MG63 (cell line): ENCODE data around the gene CEMIP. TPM values are rescaled to one million over a fixed set of nuclear protein-coding genes. Genes with fewer than 3 reads are reported as not detected.
"Not testable (repeated sequence)": the region's sequence is repeated elsewhere in the genome, so short reads cannot be mapped to it uniquely, and the experiment has no call there.

Experiments used
- DNase-seq: peaks from one replicate; pipeline ENCODE4 v3.0.0-alpha.2; 2020
- H3K27me3 ChIP-seq: fragments of 250-450 bp; sonication (Bioruptor Pico); 2 replicates; pipeline ENCODE4 v1.5.1; 2020; ENCODE audit warnings: mild to moderate bottlenecking, moderate library complexity
- H3K36me3 ChIP-seq: fragments of 250-450 bp; sonication (Bioruptor Pico); 2 replicates; pipeline ENCODE4 v1.5.1; 2020; ENCODE audit warnings: mild to moderate bottlenecking, moderate library complexity
- H3K4me3 ChIP-seq: fragments of 250-450 bp; sonication (Bioruptor Pico); 2 replicates; pipeline ENCODE4 v1.5.1; 2020; ENCODE audit warnings: mild to moderate bottlenecking, moderate library complexity
- H3K9me3 ChIP-seq: fragments of 250-450 bp; sonication (Bioruptor Pico); 2 replicates; pipeline ENCODE4 v1.5.1; 2020; ENCODE audit warnings: mild to moderate bottlenecking, moderate library complexity
- total RNA-seq: library from RNA; depleted of rRNA; stranded (reverse); fragments of >200 nt; shearing (Covaris generic); gene quantifications from 2 replicates; pipeline ENCODE4 v1.2.3, GENCODE V29; 2014; ENCODE audit warnings: low replicate concordance

Gene CEMIP
- total RNA-seq, 1 experiment from 2014 or later, result 8.0 TPM

DNA sequence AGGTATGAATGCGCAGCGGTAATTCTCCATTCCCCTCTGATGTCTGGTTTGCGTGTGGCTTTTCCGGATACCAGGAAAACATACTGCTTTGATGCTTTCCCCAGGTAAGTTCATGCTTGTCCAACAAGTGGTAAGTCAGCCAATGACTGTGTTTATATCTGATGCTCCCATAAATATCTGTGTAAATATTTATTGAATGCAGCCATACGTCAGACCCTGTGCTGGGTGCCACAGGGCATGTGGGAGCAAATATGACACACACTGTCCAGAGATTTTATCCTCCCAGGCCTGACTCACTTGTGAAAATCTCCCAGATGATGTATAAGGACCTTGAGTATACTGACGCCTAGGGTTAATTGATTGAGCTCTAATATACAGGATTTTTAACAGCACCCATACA lies 29.6 kb upstream of the CEMIP start:
- DNase-seq, result no peak
- Histone ChIP-seq H3K36me3 (peaks cover 11% of the 10 kb centered on the region), H3K9me3 (no peaks in the 10 kb centered on the region), H3K27me3 (no peaks in the 10 kb centered on the region), H3K4me3 (no peak overlapping the region)

- peaks cover 12% of the 10 kb centered on the region for H3K36me3 ChIP-seq
- no peaks in the 10 kb centered on the region for H3K27me3 ChIP-seq
- no peak for DNase-seq
- H3K9me3 ChIP-seq, result no peaks in the 10 kb centered on the region
- H3K4me3 ChIP-seq, result no peak overlapping the region
These were observed 28.6 kb upstream of the CEMIP start for GRCh38 chr15:80750575-80750974.

DNA sequence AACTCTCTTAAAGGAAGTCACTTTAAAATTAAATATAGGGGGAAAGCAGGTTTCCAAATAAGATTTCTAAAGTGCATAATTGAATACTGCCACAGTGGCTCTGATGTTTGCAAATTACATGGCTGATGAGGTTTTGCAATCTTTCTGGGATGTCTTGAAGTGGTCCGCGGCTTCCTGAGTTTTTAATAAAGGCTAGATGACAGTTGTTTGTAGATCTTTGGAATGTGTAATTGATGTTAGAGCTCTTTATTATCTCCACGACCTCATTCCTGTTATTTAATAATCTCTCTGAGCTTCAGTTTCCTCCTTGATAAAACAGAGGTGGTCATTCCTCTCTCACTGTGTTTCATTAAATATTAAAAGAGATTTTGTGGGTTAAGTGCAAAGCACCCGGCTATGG lies 27.0 kb upstream of the CEMIP start:
- Histone ChIP-seq H3K9me3 (no peaks in the 10 kb centered on the region), H3K4me3 (no peak overlapping the region), H3K36me3 (peaks cover 12% of the 10 kb centered on the region), H3K27me3 (no peaks in the 10 kb centered on the region)
- no peak for DNase-seq

- DNase-seq, result no peak
- Histone ChIP-seq H3K4me3 (no peak overlapping the region), H3K9me3 (no peaks in the 10 kb centered on the region), H3K27me3 (no peaks in the 10 kb centered on the region), H3K36me3 (peaks cover 12% of the 10 kb centered on the region)
These were observed 26.0 kb upstream of the CEMIP start for GRCh38 chr15:80753161-80753560.

DNA sequence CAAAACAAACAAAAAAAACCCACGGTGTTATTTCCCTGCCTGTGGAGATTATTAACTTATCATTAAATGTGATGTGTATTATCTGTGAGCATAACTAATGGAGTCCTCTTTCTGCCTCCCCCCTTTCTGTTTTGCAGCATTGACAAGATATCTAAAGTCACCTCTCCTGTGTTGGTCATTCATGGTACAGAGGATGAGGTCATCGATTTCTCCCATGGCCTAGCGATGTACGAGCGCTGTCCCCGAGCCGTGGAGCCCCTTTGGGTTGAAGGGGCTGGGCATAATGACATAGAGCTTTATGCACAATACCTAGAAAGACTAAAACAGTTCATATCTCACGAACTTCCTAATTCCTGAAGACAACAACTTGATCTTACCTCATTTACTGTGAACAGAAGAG lies 25.2 kb upstream of the CEMIP start:
- Histone ChIP-seq H3K4me3 (no peak overlapping the region), H3K27me3 (no peaks in the 10 kb centered on the region), H3K9me3 (no peaks in the 10 kb centered on the region), H3K36me3 (peaks cover 12% of the 10 kb centered on the region)
- no peak for DNase-seq

DNA sequence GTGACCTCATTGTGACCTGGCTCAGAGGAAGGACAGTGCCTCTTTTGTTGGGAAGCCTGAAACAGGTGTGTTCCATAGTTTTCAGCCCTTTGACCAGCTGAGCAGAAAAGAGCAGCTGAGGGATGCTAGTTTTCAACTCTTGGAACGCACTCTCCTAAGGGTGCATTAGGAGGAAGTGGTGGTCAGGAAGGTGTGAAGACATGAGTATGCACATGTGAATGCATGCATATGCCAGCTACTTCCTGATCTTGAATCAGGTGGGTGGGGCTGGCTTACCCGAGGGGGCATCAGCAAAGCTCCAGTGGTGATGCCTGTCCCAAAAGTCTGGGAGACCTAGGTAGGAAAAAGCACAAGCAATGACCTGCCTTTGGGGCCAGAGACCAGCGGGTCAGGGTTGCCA lies 23.3 kb upstream of the CEMIP start:
- H3K36me3 ChIP-seq, result peaks cover 12% of the 10 kb centered on the region
- no peaks in the 10 kb centered on the region for H3K27me3 ChIP-seq
- no peak overlapping the region for H3K4me3 ChIP-seq
- no peaks in the 10 kb centered on the region for H3K9me3 ChIP-seq
- no peak for DNase-seq

GRCh38 chr15:80758130-80758745 lies 20.9 kb upstream of the CEMIP start:
- Histone ChIP-seq H3K4me3 (no peak overlapping the region), H3K36me3 (peaks cover 10% of the 10 kb centered on the region), H3K27me3 (no peaks in the 10 kb centered on the region), H3K9me3 (no peaks in the 10 kb centered on the region)
- DNase-seq, result no peak

GRCh38 chr15:80760960-80761359 lies 18.2 kb upstream of the CEMIP start:
- no peaks in the 10 kb centered on the region for H3K9me3 ChIP-seq
- H3K27me3 ChIP-seq, result no peaks in the 10 kb centered on the region
- no peaks in the 10 kb centered on the region for H3K36me3 ChIP-seq
- no peak for DNase-seq
- no peak overlapping the region for H3K4me3 ChIP-seq

- H3K36me3 ChIP-seq, result no peaks in the 10 kb centered on the region
- DNase-seq, result no peak
- no peaks in the 10 kb centered on the region for H3K9me3 ChIP-seq
- H3K4me3 ChIP-seq, result no peak overlapping the region
- no peaks in the 10 kb centered on the region for H3K27me3 ChIP-seq
These were observed 17.4 kb upstream of the CEMIP start for GRCh38 chr15:80761754-80762153.

GRCh38 chr15:80763235-80763634 lies 15.9 kb upstream of the CEMIP start:
- H3K4me3 ChIP-seq, DNase-seq, H3K9me3 ChIP-seq, H3K36me3 ChIP-seq, H3K27me3 ChIP-seq: not testable (repeated sequence)

GRCh38 chr15:80764535-80764934 lies 14.6 kb upstream of the CEMIP start:
- Histone ChIP-seq H3K36me3 (no peaks in the 10 kb centered on the region), H3K9me3 (no peaks in the 10 kb centered on the region)
- DNase-seq, result no peak

GRCh38 chr15:80766275-80766674 lies 12.9 kb upstream of the CEMIP start:
- no peaks in the 10 kb centered on the region for H3K36me3 ChIP-seq
- no peak overlapping the region for H3K4me3 ChIP-seq
- DNase-seq, result no peak

More at GRCh38 chr15:80764535-80764934, 14.6 kb upstream of the CEMIP start:
- H3K4me3 ChIP-seq, result no peak overlapping the region
- no peaks in the 10 kb centered on the region for H3K27me3 ChIP-seq

GRCh38 chr15:80768158-80768557 lies 11.0 kb upstream of the CEMIP start:
- Histone ChIP-seq H3K9me3 (no peaks in the 10 kb centered on the region), H3K27me3 (no peaks in the 10 kb centered on the region), H3K4me3 (no peak overlapping the region), H3K36me3 (no peaks in the 10 kb centered on the region)
- DNase-seq, result no peak

More at GRCh38 chr15:80766275-80766674, 12.9 kb upstream of the CEMIP start:
- Histone ChIP-seq H3K9me3 (no peaks in the 10 kb centered on the region), H3K27me3 (no peaks in the 10 kb centered on the region)

- Histone ChIP-seq H3K9me3 (no peaks in the 10 kb centered on the region), H3K36me3 (no peaks in the 10 kb centered on the region), H3K27me3 (no peaks in the 10 kb centered on the region), H3K4me3 (no peak overlapping the region)
- no peak for DNase-seq
These were observed 9.9 kb upstream of the CEMIP start for GRCh38 chr15:80769153-80769828.

GRCh38 chr15:80769829-80770705 lies 9.1 kb upstream of the CEMIP start:
- no peak overlapping the region for H3K4me3 ChIP-seq
- no peaks in the 10 kb centered on the region for H3K9me3 ChIP-seq
- H3K36me3 ChIP-seq, result no peaks in the 10 kb centered on the region
- H3K27me3 ChIP-seq, result no peaks in the 10 kb centered on the region
- no peak for DNase-seq

GRCh38 chr15:80773122-80773551 lies 6.0 kb upstream of the CEMIP start:
- Histone ChIP-seq H3K27me3 (no peaks in the 10 kb centered on the region), H3K4me3 (no peak overlapping the region)
- no peak for DNase-seq

DNA sequence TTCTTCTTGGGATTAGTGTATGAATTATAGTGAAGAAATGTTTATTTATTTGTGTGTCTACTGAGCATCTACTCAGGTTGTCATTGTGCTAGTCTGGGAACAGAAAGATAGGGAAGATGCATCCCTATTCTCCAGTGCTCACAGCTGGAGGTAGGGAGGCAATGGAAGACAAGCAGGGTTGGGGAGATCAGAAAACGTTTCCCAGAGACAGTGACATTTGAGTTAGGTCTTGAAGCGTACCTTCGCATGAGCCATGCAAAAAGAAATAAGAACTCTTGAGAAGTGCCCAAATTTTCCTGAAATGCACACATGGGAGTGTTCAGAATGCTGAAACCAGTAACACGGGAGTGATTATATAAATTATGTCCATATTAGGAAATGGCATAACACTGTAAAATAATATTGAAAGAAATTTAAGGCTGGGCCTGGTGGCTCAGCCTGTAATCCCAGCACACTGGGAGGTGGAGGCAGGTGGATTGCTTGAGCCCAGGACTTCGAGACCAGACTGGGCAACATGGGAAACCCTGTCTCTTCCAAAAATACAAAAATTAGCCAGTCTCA lies 5.3 kb upstream of the CEMIP start:
- Histone ChIP-seq H3K9me3 (0 out of 2 replicates have a peak, but pooled peaks cover 2% of the 10 kb centered on the region), H3K4me3 (no peak overlapping the region), H3K36me3 (no peaks in the 10 kb centered on the region), H3K27me3 (no peaks in the 10 kb centered on the region)
- no peak for DNase-seq

More at GRCh38 chr15:80773122-80773551, 6.0 kb upstream of the CEMIP start:
- 0 out of 2 replicates have a peak, but pooled peaks cover 2% of the 10 kb centered on the region for H3K9me3 ChIP-seq
- no peaks in the 10 kb centered on the region for H3K36me3 ChIP-seq
